Ishikawa (cell line): ENCODE data around the gene FOXL2.

Source experiments
- CREB1 ChIP-seq: IDR thresholded peaks from 2 replicates; pipeline ENCODE4 v1.6.1; 2012; ENCODE audit warnings: low read depth
- EGR1 ChIP-seq: IDR thresholded peaks from 2 replicates; pipeline ENCODE4 v1.6.1; 2012
- EP300 ChIP-seq: IDR thresholded peaks from 2 replicates; pipeline ENCODE4 v1.6.1; 2012; ENCODE audit warnings: borderline replicate concordance
- RAD21 ChIP-seq: IDR thresholded peaks from 2 replicates; pipeline ENCODE4 v1.6.1; 2012; ENCODE audit warnings: low read depth
- TAF1 ChIP-seq: IDR thresholded peaks from 2 replicates; pipeline ENCODE4 v1.6.1; 2012; ENCODE audit warnings: low read depth, mild to moderate bottlenecking
- TCF12 ChIP-seq: IDR thresholded peaks from 2 replicates; pipeline ENCODE4 v1.6.1; 2012; ENCODE audit warnings: low read depth
- YY1 ChIP-seq: IDR thresholded peaks from 2 replicates; pipeline ENCODE4 v1.6.1; 2012; ENCODE audit warnings: low read depth
- TF ChIP-seq, protein P1 (sequence below): IDR thresholded peaks from 2 replicates; pipeline ENCODE4 v1.6.1; 2012
- TF ChIP-seq, protein P2 (sequence below): IDR thresholded peaks from 2 replicates; pipeline ENCODE4 v1.6.1; 2012; ENCODE audit warnings: low read depth, mild to moderate bottlenecking
- TF ChIP-seq, protein P3 (sequence below): IDR thresholded peaks from 2 replicates; pipeline ENCODE4 v1.6.1; 2012

DNA sequence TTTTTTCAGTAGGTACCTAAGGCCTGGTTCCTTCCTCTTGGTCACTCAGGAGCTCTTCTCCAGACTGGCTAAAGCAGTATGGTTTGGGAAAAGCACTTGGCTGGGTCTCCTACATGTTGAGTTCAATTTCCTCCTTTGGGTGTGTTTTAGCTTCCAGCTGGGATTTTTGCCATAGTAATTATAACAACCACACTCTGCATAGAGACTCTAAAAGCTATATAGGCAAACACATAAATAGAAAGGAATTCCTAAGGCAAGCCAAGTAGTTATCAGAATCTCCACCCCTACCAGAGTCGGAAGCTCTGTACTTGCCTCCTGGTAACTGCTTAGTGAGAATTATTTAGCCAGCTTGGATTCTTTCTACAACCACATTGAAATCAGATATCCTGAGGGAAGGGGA lies 48.6 kb downstream of the FOXL2 start:
- no peak for TF ChIP-seq RAD21
- TF ChIP-seq CREB1, result no peak
- TF ChIP-seq EP300, result no peak
- TF ChIP-seq TAF1, result no peak
- TF ChIP-seq YY1, result no peak
- no peak for TF ChIP-seq TCF12
- TF ChIP-seq, protein P1, sequence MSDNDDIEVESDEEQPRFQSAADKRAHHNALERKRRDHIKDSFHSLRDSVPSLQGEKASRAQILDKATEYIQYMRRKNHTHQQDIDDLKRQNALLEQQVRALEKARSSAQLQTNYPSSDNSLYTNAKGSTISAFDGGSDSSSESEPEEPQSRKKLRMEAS, result no peak
- TF ChIP-seq EGR1, result no peak
- TF ChIP-seq, protein P2, sequence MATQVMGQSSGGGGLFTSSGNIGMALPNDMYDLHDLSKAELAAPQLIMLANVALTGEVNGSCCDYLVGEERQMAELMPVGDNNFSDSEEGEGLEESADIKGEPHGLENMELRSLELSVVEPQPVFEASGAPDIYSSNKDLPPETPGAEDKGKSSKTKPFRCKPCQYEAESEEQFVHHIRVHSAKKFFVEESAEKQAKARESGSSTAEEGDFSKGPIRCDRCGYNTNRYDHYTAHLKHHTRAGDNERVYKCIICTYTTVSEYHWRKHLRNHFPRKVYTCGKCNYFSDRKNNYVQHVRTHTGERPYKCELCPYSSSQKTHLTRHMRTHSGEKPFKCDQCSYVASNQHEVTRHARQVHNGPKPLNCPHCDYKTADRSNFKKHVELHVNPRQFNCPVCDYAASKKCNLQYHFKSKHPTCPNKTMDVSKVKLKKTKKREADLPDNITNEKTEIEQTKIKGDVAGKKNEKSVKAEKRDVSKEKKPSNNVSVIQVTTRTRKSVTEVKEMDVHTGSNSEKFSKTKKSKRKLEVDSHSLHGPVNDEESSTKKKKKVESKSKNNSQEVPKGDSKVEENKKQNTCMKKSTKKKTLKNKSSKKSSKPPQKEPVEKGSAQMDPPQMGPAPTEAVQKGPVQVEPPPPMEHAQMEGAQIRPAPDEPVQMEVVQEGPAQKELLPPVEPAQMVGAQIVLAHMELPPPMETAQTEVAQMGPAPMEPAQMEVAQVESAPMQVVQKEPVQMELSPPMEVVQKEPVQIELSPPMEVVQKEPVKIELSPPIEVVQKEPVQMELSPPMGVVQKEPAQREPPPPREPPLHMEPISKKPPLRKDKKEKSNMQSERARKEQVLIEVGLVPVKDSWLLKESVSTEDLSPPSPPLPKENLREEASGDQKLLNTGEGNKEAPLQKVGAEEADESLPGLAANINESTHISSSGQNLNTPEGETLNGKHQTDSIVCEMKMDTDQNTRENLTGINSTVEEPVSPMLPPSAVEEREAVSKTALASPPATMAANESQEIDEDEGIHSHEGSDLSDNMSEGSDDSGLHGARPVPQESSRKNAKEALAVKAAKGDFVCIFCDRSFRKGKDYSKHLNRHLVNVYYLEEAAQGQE, result no peak
- TF ChIP-seq, protein P3, sequence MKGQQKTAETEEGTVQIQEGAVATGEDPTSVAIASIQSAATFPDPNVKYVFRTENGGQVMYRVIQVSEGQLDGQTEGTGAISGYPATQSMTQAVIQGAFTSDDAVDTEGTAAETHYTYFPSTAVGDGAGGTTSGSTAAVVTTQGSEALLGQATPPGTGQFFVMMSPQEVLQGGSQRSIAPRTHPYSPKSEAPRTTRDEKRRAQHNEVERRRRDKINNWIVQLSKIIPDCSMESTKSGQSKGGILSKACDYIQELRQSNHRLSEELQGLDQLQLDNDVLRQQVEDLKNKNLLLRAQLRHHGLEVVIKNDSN, result no peak
